Mucosa of stomach (tissue), 1 donor: ENCODE results near the gene EIF1AD.

ENCODE experiments used
- H3K27me3 ChIP-seq: one replicate; pipeline ENCODE4 v1.7.0; 2013; ENCODE audit warnings: mild to moderate bottlenecking, low read length; ENCODE audit not compliant: control insufficient read depth, insufficient read depth
- H3K36me3 ChIP-seq: one replicate; pipeline ENCODE4 v1.7.0; 2013; ENCODE audit warnings: low read length; ENCODE audit not compliant: control insufficient read depth, insufficient read depth
- H3K4me1 ChIP-seq: one replicate; pipeline ENCODE4 v1.7.0; 2013; ENCODE audit warnings: mild to moderate bottlenecking, low read length; ENCODE audit not compliant: control insufficient read depth, insufficient read depth
- H3K4me3 ChIP-seq: one replicate; pipeline ENCODE4 v1.7.0; 2013; ENCODE audit warnings: low read length
- H3K9ac ChIP-seq: one replicate; pipeline ENCODE4 v1.7.0; 2013; ENCODE audit warnings: mild to moderate bottlenecking, low read length, moderate library complexity
- H3K9me3 ChIP-seq: one replicate; pipeline ENCODE4 v1.7.0; 2013; ENCODE audit warnings: mild to moderate bottlenecking, low read length, moderate library complexity; ENCODE audit not compliant: control insufficient read depth
- donor health status: Pancreatic carcinoma.

EIF1AD gene

DNA sequence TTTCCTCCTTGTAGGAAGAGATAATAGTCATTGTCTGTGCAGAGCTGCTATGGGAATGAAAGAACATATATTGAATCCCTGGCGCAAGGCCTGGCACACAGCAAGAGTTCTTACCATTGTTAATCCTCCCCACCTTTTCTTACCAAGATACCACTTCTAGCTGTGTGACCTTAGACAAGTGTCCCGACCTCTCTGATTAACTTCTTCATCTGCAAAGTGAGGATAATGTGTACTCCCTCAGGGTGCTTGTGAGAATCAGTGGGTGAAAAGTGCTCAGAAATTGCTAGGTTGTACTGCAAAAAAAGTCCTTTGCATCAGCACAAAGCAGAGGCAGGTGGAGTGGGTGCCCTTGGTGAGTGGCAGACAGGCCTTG, 6.1 kb upstream of the EIF1AD start:
- H3K9ac ChIP-seq = no peak overlapping the region
- peaks cover 5% of the 10 kb centered on the region for H3K36me3 ChIP-seq
- peaks cover 30% of the 10 kb centered on the region for H3K27me3 ChIP-seq
- H3K4me3 ChIP-seq = no peak overlapping the region
- no peaks in the 10 kb centered on the region for H3K9me3 ChIP-seq
- H3K4me1 ChIP-seq = peaks cover 2% of the 10 kb centered on the region

DNA sequence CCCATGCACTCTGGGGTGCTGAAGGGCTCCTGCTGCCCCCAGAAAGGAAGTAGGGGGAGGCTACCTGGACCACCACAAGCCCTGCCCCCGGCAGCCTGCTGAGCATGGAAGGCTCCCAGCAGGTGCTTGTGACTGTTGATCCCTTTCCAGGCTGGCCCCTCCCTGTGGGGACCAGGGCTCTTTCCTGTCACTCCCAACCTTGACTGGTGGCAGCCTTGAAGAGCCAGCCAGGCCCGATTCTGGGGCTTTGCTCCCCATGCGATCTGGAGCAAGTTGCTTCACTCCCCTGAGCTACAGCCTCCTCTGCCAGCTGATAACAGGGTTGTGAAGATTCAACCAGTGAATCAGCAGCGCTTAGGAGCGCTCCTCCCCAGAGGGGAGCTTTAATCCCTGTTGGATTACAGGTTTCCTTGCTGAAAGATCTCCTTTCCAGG, 5.3 kb upstream of the EIF1AD start:
- H3K36me3 ChIP-seq = peaks cover 5% of the 10 kb centered on the region
- H3K4me3 ChIP-seq = no peak overlapping the region
- peaks cover 4% of the 10 kb centered on the region for H3K4me1 ChIP-seq
- no peak overlapping the region for H3K9ac ChIP-seq
- peaks cover 23% of the 10 kb centered on the region for H3K27me3 ChIP-seq
- H3K9me3 ChIP-seq = no peaks in the 10 kb centered on the region

DNA sequence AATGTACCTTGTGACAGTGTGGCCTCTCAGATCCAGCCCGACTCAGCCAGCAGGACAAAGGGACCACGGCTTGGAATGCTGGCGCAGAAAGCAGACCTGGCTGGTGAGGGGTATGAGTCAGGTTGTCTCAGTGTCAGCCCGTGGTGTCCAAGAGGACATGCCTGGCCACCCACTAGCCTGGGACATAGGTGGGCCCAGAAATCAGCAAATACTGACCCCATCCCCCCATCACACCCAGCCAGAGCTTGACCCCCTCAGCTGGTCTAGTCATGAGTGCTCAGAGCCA, 4.9 kb upstream of the EIF1AD start:
- Histone ChIP-seq H3K9me3 (no peaks in the 10 kb centered on the region), H3K4me3 (no peak overlapping the region), H3K4me1 (peaks cover 4% of the 10 kb centered on the region), H3K27me3 (peaks cover 19% of the 10 kb centered on the region), H3K36me3 (peaks cover 5% of the 10 kb centered on the region), H3K9ac (no peak overlapping the region)

DNA sequence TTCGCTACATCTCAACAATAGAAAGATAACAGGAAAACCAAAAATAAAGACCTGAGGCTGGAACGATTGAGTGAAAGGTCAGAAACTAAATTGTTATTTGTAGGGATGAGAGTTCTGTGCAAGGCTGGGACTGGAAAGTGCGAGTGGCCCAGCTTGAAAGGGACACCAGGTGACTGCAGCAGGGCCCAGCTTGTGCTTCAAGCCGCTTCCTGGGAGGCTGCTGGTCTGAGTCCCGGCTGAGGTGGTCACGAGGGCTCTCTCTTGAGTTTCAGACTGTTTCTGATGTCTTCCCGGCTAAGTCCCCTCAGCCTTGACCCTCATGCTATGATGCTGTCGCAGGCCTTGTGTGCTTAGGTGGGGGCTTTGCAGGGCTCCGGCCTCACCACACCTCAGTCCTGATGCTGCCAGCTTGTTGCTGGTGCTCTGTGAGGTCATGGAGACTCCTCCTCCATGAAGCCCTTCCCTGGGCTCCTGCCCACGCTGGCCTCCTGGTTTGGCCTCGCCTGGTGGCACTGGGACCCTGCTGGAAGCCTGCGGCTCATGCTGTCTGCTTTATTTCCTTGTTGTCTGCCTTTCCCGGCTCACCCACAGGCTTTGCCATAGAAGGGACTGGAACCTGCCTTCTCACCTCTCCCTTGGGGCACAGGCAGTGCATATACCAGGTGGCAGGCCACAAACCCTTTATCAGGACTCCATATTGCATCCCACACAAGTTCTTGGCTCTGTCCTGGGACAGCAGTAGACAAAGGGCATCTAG, 4.4 kb upstream of the EIF1AD start:
- Histone ChIP-seq H3K4me1 (peaks cover 4% of the 10 kb centered on the region), H3K36me3 (peaks cover 5% of the 10 kb centered on the region), H3K27me3 (peaks cover 14% of the 10 kb centered on the region), H3K9ac (no peak overlapping the region), H3K9me3 (no peaks in the 10 kb centered on the region), H3K4me3 (no peak overlapping the region)

DNA sequence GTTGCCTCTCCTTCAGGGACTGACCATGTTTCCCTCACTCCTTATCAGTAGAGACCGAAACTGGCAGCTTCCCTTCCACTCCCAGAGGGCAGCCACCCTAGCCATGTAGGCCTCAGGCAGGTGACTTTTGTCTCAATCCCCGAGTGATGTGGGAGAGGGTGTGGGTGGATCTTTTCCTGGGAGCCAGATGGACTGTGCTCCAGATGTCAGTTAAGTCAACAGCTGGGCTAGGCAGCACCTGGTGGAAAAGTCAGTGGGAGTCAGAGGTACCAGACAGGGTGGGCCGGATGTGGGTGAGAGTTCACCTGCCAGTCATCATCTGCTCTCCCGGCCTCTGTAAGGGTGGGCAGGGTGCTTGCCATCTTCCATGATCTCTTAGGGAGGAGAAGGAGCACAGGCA, 2.2 kb upstream of the EIF1AD start:
- H3K27me3 ChIP-seq = no peaks in the 10 kb centered on the region
- no peak overlapping the region for H3K9ac ChIP-seq
- H3K9me3 ChIP-seq = no peaks in the 10 kb centered on the region
- peaks cover 6% of the 10 kb centered on the region for H3K36me3 ChIP-seq
- peaks cover 11% of the 10 kb centered on the region for H3K4me1 ChIP-seq
- no peak overlapping the region for H3K4me3 ChIP-seq

DNA sequence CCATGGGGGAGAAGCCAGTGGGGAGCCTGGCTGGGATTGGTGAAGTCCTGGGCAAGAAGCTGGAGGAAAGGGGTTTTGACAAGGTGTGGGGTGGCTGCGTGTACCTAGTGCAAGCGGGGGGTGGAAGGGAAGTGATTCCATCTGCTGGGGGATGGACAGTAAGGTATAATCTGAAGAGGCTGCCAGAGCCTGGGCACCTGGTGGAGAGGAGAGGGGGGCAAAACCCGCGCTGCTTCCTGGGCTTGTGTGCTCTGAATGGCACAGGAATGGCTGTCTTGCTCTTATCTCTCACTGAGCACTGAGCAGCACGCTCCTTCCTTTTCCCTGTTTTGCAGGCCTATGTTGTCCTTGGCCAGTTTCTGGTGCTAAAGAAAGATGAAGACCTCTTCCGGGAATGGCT, 1.3 kb upstream of the EIF1AD start:
- H3K9ac ChIP-seq = peak overlapping the region; percentile 88

DNA sequence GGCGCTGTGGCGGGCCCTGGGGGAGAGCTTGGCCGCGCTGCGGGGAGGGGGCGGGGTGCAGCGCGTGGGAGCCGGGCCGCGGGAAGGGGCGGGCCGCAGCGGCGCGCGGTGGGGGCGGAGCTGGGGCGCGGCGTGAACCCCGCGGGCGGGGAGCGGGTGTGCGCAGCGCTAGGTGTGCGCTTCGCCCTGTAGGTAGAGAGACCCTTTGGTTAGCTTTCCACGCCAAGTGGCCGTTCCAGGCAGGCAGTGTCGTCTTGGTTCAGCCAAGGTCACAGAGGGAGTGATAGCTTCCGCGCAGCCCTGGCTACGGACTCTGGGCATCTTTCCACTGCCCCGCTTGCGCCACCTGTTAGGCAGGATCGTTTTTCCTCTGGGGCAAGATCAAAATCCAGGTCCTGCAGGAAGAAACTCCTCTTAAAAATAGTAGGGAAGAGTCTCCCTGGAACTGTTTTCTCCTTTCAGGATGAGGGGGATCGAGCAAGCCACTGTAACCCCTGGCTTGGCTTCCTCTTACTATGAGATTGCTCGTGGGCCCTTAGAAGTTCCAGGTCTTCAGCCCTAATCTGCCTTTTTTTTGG, 780 bp upstream of the EIF1AD start:
- Histone ChIP-seq H3K9ac (peak overlapping the region; percentile 88), H3K36me3 (peaks cover 9% of the 10 kb centered on the region), H3K9me3 (no peaks in the 10 kb centered on the region), H3K4me3 (peak overlapping the region; percentile 98), H3K27me3 (no peaks in the 10 kb centered on the region), H3K4me1 (peaks cover 11% of the 10 kb centered on the region)

More for the DNA sequence above, 1.3 kb upstream of the EIF1AD start:
- H3K27me3 ChIP-seq = no peaks in the 10 kb centered on the region
- H3K36me3 ChIP-seq = peaks cover 9% of the 10 kb centered on the region
- H3K4me3 ChIP-seq = peak overlapping the region; percentile 98
- no peaks in the 10 kb centered on the region for H3K9me3 ChIP-seq
- peaks cover 11% of the 10 kb centered on the region for H3K4me1 ChIP-seq

DNA sequence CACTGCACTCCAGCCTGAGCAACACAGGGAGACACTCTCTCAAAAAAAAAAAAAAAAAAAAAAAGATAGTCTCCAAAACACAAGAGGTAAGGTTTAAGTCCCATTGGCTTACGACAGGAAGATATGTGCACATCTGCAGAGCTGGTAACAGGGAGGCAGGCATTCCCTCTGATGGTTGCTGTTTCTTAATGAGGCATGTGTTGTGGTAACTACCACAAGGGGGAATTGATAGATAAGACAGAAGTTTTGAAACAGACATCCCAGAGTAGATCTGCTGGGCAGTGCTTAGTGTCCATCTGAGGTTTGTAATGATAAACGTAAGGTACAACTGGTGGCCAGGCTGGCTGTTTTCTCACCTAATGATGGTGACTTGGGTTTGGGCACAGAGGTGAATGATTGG, 4.7 kb downstream of the EIF1AD start:
- Histone ChIP-seq H3K36me3 (peaks cover 4% of the 10 kb centered on the region), H3K4me1 (peaks cover 6% of the 10 kb centered on the region), H3K27me3 (no peaks in the 10 kb centered on the region), H3K9ac (no peak overlapping the region), H3K4me3 (no peak overlapping the region), H3K9me3 (no peaks in the 10 kb centered on the region)

DNA sequence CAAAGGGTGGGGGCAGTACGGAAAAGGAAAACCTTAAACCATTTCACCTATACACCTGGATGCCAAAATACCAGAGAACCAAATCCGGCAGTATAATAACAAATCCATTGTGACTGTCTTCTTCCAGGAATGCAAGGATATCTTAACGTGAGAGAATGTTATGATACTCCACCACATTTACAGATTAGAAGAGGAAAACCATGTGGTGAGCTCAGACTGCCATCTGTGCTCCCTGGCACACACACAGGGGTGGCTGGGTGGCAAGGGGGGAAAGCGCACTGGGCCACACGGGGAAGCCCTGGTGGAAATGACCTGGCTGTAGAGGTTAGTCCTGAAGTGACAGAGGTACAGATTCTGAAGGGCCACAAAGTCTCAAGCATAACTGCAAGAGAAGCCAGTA, 9.9 kb downstream of the EIF1AD start:
- H3K4me3 ChIP-seq = no peak overlapping the region
- H3K27me3 ChIP-seq = no peaks in the 10 kb centered on the region
- no peaks in the 10 kb centered on the region for H3K9me3 ChIP-seq
- no peak overlapping the region for H3K9ac ChIP-seq
- no peaks in the 10 kb centered on the region for H3K36me3 ChIP-seq
- no peaks in the 10 kb centered on the region for H3K4me1 ChIP-seq

DNA sequence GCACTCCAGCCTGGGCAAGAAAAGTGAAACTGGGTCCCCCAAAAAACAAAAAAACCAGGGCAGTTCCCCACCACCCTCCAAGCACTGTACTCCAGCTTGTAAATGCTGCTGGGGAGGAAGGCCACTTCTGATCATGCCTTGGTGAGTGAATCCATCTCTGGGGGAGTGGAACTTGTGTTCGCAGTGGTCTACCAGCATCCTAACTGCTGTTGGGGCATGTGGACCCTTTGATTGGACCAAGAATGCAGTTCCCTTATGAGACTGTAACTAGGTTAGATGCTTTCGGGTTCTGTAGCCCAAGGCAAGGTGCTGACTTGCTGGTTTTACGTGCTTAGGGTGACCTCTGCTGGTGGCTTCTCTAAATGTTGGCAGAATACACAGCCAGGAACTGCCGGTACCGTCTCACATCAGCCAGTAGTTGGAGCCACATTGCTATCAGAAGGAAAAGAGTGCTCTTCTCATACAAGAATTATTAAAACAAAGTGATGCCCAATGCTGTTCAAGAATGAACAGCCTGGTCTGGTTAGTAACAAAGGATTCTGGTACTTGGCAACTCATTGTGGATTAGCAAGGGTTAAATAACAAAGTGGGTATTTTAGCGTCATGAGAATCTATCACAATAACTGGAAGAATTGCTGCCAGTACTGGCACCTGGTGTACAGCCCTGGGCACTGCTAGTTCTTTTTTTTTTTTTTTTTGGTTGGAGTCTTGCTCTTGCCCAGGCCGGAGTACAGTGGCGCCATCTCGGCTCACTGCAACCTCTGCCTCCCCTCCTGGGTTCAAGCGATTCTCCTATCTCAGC, 13.0 kb downstream of the EIF1AD start:
- Histone ChIP-seq H3K4me3 (no peak overlapping the region), H3K9ac (no peak overlapping the region), H3K4me1 (no peaks in the 10 kb centered on the region), H3K27me3 (no peaks in the 10 kb centered on the region), H3K9me3 (no peaks in the 10 kb centered on the region), H3K36me3 (no peaks in the 10 kb centered on the region)

DNA sequence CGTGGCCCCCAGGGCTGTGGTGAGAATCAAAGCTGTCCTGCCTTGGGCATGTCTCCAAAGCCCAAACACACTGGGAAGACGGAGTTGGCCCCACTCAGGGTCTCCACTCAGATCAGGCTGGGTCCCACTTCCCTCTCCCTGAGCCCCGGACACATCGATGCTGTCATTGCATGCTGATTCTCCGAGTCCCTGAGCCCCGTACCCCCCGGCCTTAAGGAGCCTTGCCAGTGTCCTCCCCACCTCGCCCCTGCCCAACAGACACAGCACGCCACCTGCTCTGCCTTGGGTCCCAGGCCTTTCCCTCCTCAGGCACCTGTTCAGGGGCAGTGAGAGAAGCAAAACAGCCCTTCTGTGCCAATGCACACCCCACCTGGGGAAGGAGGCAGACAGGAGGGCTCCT, 14.6 kb downstream of the EIF1AD start:
- Histone ChIP-seq H3K4me3 (no peak overlapping the region), H3K9me3 (no peaks in the 10 kb centered on the region), H3K36me3 (no peaks in the 10 kb centered on the region), H3K9ac (no peak overlapping the region), H3K27me3 (no peaks in the 10 kb centered on the region), H3K4me1 (no peaks in the 10 kb centered on the region)

DNA sequence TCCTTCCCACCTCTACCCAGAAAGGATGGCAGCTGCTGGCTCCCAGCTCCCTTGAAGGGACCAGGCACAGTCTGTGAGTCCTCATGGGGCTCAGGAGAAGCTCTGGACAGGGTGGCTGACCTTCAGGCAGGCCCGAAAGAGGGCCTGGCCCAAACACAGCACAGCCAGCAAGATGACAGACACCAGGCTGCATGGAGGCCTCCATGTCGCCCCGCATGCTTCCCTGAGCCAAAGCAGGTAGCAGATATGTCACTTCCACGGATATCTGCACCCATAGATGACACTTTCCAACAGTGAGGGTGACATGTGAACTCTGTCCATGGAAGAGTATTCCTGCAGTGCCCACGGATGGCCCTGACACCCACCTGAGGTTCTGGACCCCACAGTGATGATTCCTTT, 18.4 kb downstream of the EIF1AD start:
- Histone ChIP-seq H3K4me1 (no peaks in the 10 kb centered on the region), H3K9ac (no peak overlapping the region)

More for the DNA sequence above, 18.4 kb downstream of the EIF1AD start:
- Histone ChIP-seq H3K27me3 (no peaks in the 10 kb centered on the region), H3K4me3 (no peak overlapping the region), H3K36me3 (no peaks in the 10 kb centered on the region), H3K9me3 (no peaks in the 10 kb centered on the region)
